ENCODE data around the gene PCSK5. TPM values are rescaled to one million over a fixed set of nuclear protein-coding genes. Genes with fewer than 3 reads are reported as not detected.

The PCSK5 gene
- total and polyA plus RNA-seq, 2 of the 8 experiments (the other 6 are each of a cell fraction or from before 2014, with no cell fraction given) = 5.5 to 10.7 TPM

DNA sequence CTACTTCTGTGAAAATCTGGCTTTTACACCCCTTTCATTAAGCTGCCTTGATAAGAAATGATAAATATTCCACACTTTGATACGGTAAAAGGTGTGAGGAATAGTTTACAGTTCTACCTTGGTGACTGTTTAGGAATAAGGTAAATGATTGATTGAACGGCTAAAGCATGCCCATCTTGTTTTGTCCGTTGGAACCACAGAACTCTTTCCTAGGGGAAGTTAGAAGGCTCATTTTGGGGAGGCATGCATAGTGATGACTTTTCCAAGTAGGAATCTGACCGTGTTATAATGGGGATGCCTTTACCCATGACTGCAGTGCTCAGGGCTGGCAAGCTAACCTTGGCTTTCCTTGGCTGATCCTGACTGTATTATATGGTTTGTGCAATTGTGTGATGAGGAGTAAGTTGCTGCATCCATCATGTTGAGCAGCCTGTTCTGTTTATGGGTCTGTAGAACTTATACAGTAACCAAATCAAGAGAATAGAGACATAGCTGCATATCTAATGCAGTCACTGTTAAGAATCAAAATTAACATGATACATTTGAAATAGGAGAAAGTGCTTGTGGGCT lies 24.5 kb downstream of the PCSK5 start:
- Histone ChIP-seq H3K18ac (ENCODE audit: extremely low read depth, low read length) (no peak overlapping the region), H3K9me3 (ENCODE audit: insufficient read depth in 2 of 2, low read depth in 1 of 2, low read length in 1 of 2) (no peaks in the 10 kb centered on the region), H3K4me2 (ENCODE audit: insufficient read depth in 1 of 2, low read depth in 2 of 2, low read length in 2 of 2) (no peak overlapping the region), H3K27me3 (replicated peaks in 1 of 4; ENCODE audit: control insufficient read depth in 3 of 4, extremely low read depth in 1 of 4, insufficient read depth in 3 of 4, low read length in 3 of 4) (no peaks in the 10 kb centered on the region), H4K20me1 (replicated peaks in 1 of 2; ENCODE audit: control insufficient read depth in 1 of 2, insufficient read depth in 2 of 2, low read length in 2 of 2) (peaks cover 0 to 2% of the 10 kb centered on the region in 2 experiments), H3K23me2 (ENCODE audit: low read depth, low read length) (no peaks in the 10 kb centered on the region), H4K8ac (ENCODE audit: extremely low read depth, insufficient read depth, low read length) (no peak overlapping the region), H3K23ac (ENCODE audit: insufficient read length) (no peak overlapping the region), H4K5ac (ENCODE audit: insufficient read length, low read depth, low read length) (no peak overlapping the region), H2BK20ac (ENCODE audit: low read length) (no peak overlapping the region), H3K56ac (replicated peaks; ENCODE audit: insufficient read length, low read depth, low read length) (no peak overlapping the region), H3K27ac (ENCODE audit: low read depth, low read length) (no peak overlapping the region), H2BK15ac (ENCODE audit: low read length) (no peak overlapping the region), H2AK5ac (ENCODE audit: low read depth, low read length) (no peak overlapping the region), H3K14ac (ENCODE audit: insufficient read length) (no peak overlapping the region), H4K91ac (replicated peaks; ENCODE audit: insufficient read length, low read length) (no peak overlapping the region), H3K36me3 (ENCODE audit: control insufficient read depth in 2 of 4, insufficient read depth in 4 of 4, low read length in 3 of 4) (no peaks in the 10 kb centered on the region), H2BK120ac (replicated peaks; ENCODE audit: low read depth, low read length) (no peak overlapping the region), H3K4me1 (replicated peaks in 1 of 4; ENCODE audit: control insufficient read depth in 3 of 4, insufficient read depth in 4 of 4, low read length in 3 of 4) (peaks cover 0 to 4% (median 2%) of the 10 kb centered on the region in 4 experiments; a peak in 1 of 7 replicates), H3K79me1 (ENCODE audit: low read depth, low read length) (no peaks in the 10 kb centered on the region), H2BK5ac (ENCODE audit: low read depth, low read length) (no peak overlapping the region), H2AFZ (ENCODE audit: low read length) (no peak overlapping the region), H3K9ac (replicated peaks in 1 of 4; ENCODE audit: extremely low read depth in 1 of 4, low read depth in 3 of 4, low read length in 3 of 4) (no peak overlapping the region), H2BK12ac (ENCODE audit: low read depth, low read length) (no peak overlapping the region), H3K4ac (replicated peaks; ENCODE audit: insufficient read length, low read depth, low read length) (no peak overlapping the region), H3K4me3 (ENCODE audit: extremely low read depth in 1 of 4, insufficient read depth in 2 of 4, low read depth in 3 of 4, low read length in 4 of 4) (no peak overlapping the region), H3K79me2 (ENCODE audit: control insufficient read depth in 1 of 2, insufficient read depth in 2 of 2, low read length in 2 of 2) (peaks cover 0 to 66% of the 10 kb centered on the region in 2 experiments)
- ChIA-PET CTCF (ENCODE audit: partially characterized antibody) (interaction anchor here (0.9 kb wide), 1 partner anchor 422 kb away, joined by 3 read pairs; no protein-coding TSS in a partner anchor), POLR2A (ENCODE audit: partially characterized antibody) (interaction anchor here (1.6 kb wide), 1 partner anchor 25 kb away, joined by 4 read pairs; the partner anchor contains the start of gene PCSK5)
- DNase-seq (ENCODE audit: low read depth in 1 of 2, low spot score in 2 of 2) (no peak), FAIRE-seq (no peak)
- 82% methylated on average over 4 of the region's 4 CpGs; no CpG with 5 or more reads in 1 of the 2 experiments for WGBS, 2 experiments (ENCODE audit: extremely low coverage in 1 of 2, insufficient coverage in 1 of 2, insufficient read length in 1 of 2, insufficient replicate concordance in 2 of 2, low coverage in 1 of 2, low lambda C conversion rate in 2 of 2, missing lambda C conversion rate in 1 of 2)
- TF ChIP-seq CEBPB (IDR thresholded peaks at IDR 0.05; ENCODE audit: low read depth, low read length) (no peak), SRF (IDR thresholded peaks at IDR 0.05; ENCODE audit: low read depth, low read length) (no peak), EGR1 (IDR thresholded peaks at IDR 0.05; ENCODE audit: borderline replicate concordance, low read depth, low read length) (no peak), GABPA (IDR thresholded peaks at IDR 0.05; ENCODE audit: borderline replicate concordance, insufficient read depth, low read length) (no peak), JUND (IDR thresholded peaks at IDR 0.05; ENCODE audit: low read length) (no peak), EP300 (IDR thresholded peaks at IDR 0.05; ENCODE audit: borderline replicate concordance in 1 of 2, low read depth in 2 of 2, low read length in 2 of 2) (no peak), RFX5 (IDR thresholded peaks at IDR 0.05; ENCODE audit: borderline replicate concordance, low read depth, low read length) (no peak), KDM1A (IDR thresholded peaks at IDR 0.05; ENCODE audit: borderline replicate concordance, low read length) (no peak), POLR2A (IDR thresholded peaks at IDR 0.05; ENCODE audit: control extremely low read depth in 1 of 2, low read depth in 2 of 2, low read length in 2 of 2) (no peak), JUN (IDR thresholded peaks at IDR 0.05; ENCODE audit: low read depth, low read length) (no peak), NRF1 (IDR thresholded peaks at IDR 0.05; ENCODE audit: low read depth, low read length) (no peak), TAF7 (optimal IDR thresholded peaks at IDR 0.05; ENCODE audit: borderline replicate concordance, low read depth, low read length) (no peak), POLR2AphosphoS5 (IDR thresholded peaks at IDR 0.05; ENCODE audit: low read depth, low read length) (no peak), MAFK (IDR thresholded peaks at IDR 0.05; ENCODE audit: low read depth, low read length) (no peak)
